ENCODE data around the gene TUT7.
"Not testable (repeated sequence)": the region's sequence is repeated elsewhere in the genome, so short reads cannot be mapped to it uniquely, and the experiment has no call there.

The TUT7 gene, protein sequence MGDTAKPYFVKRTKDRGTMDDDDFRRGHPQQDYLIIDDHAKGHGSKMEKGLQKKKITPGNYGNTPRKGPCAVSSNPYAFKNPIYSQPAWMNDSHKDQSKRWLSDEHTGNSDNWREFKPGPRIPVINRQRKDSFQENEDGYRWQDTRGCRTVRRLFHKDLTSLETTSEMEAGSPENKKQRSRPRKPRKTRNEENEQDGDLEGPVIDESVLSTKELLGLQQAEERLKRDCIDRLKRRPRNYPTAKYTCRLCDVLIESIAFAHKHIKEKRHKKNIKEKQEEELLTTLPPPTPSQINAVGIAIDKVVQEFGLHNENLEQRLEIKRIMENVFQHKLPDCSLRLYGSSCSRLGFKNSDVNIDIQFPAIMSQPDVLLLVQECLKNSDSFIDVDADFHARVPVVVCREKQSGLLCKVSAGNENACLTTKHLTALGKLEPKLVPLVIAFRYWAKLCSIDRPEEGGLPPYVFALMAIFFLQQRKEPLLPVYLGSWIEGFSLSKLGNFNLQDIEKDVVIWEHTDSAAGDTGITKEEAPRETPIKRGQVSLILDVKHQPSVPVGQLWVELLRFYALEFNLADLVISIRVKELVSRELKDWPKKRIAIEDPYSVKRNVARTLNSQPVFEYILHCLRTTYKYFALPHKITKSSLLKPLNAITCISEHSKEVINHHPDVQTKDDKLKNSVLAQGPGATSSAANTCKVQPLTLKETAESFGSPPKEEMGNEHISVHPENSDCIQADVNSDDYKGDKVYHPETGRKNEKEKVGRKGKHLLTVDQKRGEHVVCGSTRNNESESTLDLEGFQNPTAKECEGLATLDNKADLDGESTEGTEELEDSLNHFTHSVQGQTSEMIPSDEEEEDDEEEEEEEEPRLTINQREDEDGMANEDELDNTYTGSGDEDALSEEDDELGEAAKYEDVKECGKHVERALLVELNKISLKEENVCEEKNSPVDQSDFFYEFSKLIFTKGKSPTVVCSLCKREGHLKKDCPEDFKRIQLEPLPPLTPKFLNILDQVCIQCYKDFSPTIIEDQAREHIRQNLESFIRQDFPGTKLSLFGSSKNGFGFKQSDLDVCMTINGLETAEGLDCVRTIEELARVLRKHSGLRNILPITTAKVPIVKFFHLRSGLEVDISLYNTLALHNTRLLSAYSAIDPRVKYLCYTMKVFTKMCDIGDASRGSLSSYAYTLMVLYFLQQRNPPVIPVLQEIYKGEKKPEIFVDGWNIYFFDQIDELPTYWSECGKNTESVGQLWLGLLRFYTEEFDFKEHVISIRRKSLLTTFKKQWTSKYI (N-terminal part only)

DNA sequence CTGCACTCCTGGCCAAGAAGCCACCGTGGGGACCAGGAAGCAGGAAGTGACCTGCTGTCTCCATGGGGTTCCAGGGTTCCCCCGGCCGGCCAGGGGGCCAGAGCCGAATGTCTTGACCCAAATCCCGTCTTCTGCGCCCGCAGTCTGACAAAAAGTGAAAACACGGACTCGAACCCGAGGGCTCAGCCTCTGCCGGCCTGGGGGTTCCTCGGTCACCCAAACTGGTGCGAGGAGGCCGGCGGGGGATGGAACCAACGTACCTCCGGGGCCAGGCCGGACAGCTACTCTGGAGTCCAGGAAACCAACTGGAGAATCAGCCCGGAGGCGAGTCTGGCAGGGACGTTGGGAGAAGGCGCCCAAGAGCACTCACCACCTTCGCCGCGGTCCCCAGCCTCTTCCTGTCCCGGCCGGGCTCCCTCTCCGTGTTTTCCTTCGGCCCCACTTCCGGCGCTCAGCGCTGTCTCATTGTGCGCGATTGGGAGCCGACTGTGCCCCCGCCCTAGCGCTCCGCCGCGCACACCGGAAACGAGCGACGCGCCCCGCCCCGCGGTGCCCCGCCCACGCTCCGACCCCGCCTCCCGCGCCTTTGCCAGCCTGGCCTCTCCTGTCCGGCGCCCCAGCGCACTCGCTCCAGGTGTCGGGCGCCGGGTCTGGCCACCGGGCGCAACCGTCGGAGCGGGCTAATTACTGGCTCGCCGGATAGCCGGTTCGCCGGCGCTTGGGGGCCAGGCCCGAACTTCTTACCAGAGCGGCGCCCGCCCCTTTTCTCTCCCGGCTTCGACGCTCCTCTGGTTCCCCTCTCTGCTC, at the start of gene TUT7:
Gene TUT7, minus strand, starts transcription at position 400 of the 807 bp plus-strand sequence. CDS start 1,211 bp downstream, outside the sequence.
- DNase-seq (ENCODE audit: low read depth), result peak; percentile 74

DNA sequence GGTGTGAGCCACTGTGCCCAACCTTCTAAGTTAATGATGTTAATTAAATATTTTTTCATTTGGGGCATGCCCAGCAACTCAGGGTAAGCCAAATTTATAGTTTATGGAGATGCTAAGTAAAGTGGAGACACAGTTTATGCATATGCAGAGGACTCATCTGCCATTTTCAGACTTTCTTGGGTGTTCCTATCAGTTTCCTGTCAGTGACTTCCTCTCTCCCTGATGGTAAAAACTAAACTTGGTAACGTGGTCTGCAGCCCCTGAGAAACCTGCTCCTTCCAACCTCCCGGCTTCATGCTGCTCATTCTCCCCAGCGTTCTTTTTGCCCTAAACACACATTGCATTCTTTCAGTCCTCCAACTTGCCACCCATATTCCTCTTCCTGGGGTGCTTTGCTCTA, 48.4 kb upstream of the TUT7 start:
- no peak for DNase-seq (ENCODE audit: low read depth)

DNA sequence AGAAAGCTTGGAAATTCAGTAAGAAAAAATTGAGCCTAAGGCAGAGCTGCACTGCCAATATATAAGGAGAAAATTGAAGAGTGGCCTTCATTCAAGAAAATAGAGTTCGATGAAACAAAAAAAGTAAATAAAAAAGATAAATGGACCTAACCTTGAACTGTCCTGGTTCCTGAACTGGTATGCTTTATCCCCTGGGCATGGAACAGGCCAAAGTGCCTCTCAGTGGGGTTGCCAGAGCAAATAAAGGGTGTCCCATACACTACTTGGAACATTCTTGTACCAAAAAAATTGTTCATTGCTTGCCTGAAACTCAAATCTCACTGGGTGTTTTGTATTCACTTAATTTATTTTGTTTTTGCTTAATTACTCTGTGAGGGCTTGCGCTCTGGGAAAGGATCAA, 42.2 kb upstream of the TUT7 start:
- no peak for DNase-seq (ENCODE audit: low read depth)

DNA sequence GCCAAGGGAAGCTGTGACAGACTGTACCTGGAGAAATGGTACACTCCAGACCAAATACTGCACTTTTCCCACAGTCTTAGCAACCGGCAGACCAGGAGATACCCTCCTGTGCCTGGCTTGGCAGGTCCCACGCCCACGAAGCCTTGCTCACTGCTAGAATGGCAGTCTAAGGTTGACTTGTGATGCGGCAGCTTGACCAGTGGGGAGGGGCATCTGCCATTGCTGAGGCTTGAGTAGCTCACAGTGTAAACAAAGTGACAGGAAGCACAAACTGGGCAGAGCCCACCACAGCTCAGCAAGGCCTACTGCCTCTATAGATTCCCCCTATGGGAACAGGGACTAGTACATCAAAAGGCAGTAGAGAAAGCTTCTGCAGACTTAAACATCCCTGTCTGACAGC, 36.0 kb upstream of the TUT7 start:
- DNase-seq (ENCODE audit: low read depth), result not testable (repeated sequence)

DNA sequence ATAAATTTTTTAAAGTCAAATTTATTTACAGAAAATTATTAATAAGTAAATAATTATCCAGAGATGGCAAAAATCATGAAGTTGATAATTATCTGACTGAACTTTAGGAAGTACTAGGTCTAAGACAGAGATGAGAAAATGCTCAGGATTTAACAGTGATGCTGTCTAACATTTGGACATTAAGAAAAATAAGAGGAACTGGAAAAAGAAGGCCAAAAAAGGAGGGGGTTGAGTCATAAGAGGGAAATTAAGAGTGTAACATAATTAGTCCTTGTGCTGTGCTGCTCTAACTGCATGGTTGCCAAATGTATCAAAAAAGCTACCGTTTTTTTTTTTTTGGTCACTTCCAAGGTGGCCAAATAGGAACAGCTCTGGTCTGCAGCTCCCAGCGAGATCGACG, 35.4 kb upstream of the TUT7 start:
- no peak for DNase-seq (ENCODE audit: low read depth)

DNA sequence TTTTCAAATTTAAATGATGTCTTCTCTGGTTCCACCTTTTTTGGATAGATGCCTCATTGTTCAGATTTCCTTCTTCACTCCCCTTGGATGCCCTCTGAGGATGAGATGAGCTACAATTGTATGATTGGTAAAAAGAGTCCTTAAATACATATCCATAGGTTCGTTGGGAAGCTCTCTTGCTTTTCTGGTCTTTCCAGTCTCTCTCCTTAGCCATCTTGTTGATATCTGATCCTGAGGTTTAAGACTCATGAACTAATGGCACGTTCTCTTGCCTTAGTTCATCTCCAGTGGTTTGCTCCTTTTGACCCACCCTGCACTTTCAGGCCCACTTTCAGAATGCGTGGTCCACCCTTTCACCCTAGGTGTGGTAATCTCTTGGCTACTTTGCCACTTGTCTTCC, 33.2 kb upstream of the TUT7 start:
- DNase-seq (ENCODE audit: low read depth), result no peak

DNA sequence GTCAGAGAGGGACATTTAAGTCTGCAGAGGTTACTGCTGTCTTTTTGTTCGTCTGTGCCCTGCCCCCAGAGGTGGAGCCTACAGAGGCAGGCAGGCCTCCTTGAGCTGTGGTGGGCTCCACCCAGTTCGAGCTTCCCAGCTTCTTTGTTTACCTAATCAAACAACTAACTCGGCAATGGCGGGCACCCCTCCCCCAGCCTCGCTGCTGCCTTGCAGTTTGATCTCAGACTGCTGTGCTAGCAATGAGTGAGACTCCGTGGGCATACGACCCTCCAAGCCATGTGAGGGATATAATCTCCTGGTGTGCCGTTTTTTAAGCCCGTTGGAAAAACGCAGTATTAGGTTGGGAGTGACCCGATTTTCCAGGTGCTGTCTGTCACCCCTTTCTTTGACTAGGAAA, 28.8 kb upstream of the TUT7 start:
- not testable (repeated sequence) for DNase-seq (ENCODE audit: low read depth)

DNA sequence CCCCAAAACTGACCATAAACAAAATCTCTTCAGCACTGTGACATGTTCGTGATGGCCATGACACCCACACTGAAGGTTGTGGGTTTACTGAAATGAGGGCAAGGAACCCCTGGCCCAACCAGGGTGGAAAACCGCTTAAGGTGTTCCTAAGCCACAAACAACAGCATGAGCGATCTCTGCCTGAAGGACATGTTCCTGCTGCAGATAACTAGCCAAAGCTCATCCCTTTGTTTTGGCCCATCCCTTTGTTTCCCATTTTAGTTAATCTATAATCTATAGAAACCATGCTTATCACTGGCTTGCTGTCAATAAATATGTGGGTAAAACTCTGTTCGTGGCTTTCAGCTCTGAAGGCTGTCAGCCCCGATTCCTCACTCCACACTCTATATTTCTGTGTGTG, 21.8 kb upstream of the TUT7 start:
- no peak for DNase-seq (ENCODE audit: low read depth)

DNA sequence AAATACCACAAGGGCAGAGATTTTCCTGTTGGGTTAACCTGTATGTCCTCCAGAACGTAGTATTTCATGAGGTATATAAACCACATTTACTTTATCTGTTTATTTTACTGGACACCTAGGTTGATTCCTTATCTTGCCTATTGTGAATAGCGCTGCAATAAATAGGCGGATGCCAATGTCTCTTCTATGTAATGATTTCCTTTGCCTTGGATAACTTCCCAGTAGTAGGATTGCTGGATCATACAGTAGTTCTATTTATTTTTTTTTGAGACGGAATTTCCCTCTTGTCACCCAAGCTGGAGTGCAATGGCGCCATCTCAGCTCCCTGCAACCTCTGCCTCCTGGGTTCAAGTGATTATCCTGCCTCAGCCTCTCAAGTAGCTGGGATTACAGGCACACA, 15.6 kb upstream of the TUT7 start:
- DNase-seq (ENCODE audit: low read depth), result no peak

DNA sequence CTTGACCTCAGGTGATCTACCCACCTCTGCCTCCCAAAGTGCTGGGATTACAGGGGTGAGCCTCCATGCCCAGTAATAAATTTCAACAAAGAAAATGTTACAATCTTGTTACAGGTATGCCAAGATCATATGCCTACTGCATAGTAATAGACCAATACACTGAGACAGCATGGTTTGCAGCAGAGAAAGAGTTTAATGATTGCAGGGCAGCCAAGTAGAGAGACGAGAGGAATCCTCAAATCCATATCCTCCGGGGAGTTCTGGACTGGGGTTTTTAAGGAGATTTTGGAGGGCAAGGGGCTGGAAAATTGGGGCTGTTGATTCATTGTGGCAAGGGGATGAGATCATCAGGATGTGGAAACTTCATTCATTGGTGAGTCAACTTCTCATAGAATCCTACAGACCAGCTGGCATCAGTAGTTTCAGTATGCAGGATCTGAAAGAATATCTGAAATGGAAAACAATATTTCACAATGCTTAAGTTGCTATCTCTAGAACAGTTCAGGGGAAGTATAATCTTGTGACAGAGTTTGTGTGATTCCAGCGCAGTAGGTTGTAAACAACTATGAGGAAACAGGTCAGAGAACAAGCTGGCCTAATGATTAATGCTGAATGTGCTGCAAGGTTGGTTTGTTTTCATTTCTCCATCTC, 14.8 kb upstream of the TUT7 start:
- peak; percentile 86 for DNase-seq (ENCODE audit: low read depth)

DNA sequence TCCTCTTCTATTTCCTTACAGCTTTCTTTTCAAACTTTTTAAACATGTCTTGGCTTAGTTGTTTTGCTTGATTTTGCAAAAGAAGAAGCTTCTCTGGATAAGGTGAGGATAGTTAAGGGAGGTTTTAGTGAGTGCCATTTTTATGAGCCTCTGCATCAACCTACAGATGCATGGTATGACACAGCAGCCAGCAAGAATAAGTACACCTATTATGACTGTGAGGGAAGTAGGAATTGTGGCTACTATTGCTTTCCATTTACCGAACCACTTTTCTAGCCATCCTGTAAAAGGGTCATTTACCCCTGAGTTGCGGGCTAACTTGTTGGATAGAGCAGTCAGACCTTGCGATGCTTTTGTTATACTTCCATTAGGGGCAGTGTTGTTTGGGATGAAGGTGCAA, 7.0 kb upstream of the TUT7 start:
- no peak for DNase-seq (ENCODE audit: low read depth)

DNA sequence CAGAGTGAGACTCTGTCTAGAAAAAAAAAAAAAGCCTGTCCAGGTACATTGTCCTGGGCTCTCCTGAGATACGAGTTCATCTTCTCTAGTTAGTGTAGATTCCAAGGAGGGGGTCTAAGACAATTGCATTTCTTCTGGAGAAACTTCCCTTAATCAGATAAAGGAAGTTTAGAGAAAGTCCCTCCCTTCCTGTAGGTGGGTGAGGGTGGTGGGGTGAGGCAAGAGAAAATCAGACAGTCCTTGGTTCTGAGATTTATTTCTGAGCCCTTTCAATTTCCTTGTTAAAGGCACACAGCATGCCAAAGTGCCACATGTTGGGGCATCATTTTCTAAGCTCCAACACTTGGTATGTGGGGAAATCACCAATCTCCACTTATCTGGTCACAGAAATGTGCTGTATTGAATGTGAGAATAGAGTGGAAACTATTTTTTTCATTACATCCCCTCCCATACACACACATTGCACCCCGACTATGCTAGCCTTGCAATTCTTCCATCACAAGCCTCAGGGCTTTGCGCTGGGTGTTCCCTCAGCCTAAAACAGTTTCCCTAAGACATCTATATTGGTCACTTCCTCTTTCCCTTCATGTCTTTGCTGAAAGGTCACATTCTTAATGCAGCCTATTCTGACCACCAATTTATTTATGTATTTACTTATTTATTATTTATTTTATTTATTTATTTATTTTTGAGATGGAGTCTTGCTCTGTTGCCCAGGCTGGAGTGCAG, 5.1 kb upstream of the TUT7 start:
- no peak for DNase-seq (ENCODE audit: low read depth)

DNA sequence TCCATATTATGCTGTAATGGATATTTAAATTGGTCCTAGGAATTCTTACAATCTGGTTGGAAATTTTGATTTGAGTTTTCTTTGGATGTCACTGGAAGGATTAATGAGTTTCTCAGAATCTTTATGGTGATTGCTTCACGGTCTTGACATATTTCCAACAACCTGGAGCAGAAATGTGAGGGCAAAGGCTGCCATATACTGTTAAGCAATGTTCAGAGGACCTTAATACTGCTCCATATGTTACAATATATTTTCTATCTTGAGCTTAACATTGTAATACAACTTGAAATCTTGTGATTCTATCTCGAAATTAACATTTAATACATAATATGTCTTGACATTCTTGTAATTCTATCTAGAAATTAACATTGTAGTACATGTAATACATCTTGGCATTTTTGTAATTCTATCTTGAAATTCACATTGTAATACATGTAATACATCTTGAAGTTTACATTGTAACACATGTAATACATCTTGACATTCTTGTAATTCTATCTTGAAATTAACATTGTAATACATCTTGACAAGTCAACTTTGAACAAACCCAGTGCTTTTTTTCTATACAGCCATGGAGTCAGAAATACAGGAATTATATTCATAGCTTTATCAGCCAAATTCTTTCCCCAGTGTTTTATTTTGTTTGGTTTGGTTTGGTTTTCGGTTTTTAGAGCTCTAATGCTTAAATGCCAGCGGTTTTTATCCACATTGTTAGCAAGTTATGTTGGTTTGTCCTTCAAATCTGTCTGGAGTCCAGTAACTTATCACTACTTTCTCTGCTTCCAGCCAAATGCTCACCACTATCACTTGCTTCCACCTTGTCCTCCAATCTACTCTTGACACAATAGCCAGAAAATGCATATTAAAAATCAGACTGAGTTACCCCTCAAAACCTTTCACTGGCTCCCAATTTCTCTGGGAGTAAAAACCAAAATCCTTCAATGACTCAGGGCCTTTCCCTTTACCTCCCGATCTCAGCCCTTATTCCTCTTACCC, 3.0 kb upstream of the TUT7 start:
- DNase-seq (ENCODE audit: low read depth), result no peak

DNA sequence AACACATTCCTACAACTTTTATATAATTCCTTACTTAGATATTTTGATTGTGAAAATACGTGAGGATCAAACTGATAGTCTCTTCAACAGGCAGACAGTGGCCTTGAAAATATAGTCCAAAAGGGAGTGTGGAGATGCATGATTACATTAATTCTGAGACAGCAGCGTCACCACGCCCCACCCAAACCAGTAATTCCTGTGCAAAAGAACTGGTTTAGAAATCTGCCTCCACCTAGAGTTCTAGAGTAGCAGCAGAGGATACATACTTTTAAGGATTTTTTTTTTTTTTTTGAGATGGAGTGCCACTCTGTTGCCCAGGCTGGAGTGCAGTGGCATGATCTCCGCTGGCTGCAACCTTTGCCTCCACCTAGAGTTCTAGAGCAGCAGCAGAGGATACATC, 1.6 kb upstream of the TUT7 start:
- DNase-seq (ENCODE audit: low read depth), result no peak

DNA sequence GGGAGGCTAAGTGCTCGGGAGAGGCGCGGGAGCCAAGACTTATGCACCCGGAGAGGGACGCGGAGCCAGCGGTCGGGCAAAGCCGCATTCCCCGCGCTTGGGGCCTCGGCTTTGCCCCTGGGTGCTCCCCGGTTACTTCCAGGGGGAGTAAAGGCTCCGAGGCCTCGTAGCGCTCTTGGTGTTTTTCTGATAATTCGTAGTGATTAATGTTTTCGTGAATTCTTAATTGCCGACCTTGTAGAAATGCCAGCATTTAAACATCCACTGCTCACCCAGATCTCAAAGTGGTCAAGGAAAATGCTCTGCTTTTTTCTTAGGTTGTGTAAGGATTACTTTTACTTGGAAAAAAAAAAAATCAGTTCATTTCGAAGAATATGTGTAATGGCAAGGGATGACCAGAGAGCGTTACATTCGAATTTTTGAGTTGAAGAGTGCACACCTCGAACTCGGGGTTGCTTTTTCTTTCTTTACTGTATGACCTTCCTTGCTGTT, 654 bp upstream of the TUT7 start:
- DNase-seq (ENCODE audit: low read depth), result no peak

DNA sequence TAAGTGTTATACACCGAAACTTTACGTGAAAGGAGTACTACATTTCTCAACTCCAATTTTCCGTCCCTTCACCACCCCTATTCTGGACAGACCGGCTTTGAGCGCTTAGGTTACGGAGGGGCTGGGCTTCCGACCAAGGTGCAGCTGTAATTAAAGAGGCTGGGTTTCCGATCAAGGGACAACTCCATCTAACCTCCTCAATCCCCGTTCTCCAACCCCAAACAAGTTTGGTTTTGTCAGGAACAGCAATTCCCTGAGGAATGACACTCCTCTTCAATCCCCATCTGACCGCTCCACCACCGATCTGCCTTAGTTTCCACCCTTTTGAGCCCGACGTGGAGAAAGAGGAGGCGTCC, 577 bp downstream of the TUT7 start:
- DNase-seq (ENCODE audit: low read depth), result no peak

DNA sequence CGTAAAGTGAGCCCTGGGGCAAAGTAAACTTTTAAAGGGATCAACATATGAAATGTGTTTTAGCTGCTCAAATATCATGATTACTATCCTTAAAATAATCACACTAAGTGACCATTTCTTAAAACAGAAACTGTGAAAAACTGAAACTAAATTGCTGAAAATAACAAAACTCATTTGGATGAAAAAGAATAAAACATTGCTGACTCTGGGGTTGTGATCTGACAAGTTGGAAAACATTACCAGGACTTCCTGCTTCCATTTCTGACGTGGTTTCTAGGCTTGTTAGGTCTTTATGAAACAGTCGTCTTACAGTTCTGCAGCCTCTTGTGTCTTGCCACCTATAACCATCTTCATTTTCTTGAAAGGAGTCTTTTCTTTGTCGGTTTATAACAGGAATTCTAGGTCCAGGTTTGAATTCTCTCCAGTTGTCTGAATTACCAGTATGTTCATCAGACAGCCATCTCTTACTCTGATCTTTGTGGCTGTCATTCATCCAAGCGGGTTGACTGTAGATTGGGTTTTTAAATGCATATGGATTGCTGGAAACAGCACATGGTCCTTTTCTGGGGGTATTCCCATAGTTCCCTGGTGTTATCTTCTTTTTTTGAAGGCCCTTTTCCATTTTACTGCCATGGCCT, 1.7 kb downstream of the TUT7 start:
- no peak for DNase-seq (ENCODE audit: low read depth)

DNA sequence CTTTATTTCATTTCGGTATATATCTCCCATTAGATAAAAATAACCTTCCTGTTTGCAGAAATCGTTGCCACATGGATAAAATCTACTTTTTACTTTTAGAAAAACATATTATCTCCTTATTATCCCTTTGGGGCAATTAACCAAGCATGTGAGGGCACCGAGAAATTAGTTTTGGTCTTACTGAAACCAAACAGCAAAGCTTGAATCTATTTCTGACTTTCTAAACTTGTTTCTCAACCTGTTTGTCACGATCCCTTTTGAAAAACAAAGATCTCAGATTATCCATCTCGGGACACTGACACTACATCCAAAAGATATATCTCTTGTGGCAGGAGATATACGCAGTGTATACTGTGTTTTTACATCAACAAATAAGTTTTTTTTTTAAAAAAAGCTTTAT, 2.3 kb downstream of the TUT7 start:
- no peak for DNase-seq (ENCODE audit: low read depth)
